Ascending aorta (tissue), 2 donors: ENCODE results near the gene BANF1. TPM values are rescaled to one million over a fixed set of nuclear protein-coding genes. Genes with fewer than 3 reads are reported as not detected.

Source experiments
- DNase-seq, 2 donors: peaks; one replicate each; pipeline ENCODE4 v3.0.0-alpha.2; 2019; ENCODE audit warnings: low spot score in 2 of 2
- H3K27ac ChIP-seq, 2 donors: fragments of 200-600 bp; sonication (generic); one replicate each; pipeline ENCODE4 v1.5.1; 2016 to 2017; ENCODE audit warnings: mild to moderate bottlenecking in 1 of 2
- H3K27me3 ChIP-seq: fragments of 200-600 bp; sonication (generic); one replicate; pipeline ENCODE4 v1.5.1; 2017
- H3K36me3 ChIP-seq, 2 donors: fragments of 200-600 bp; sonication (generic); one replicate each; pipeline ENCODE4 v1.5.1; 2016
- H3K4me1 ChIP-seq, 2 donors: fragments of 200-600 bp; sonication (generic); one replicate each; pipeline ENCODE4 v1.5.1; 2016 to 2017; ENCODE audit warnings: mild to moderate bottlenecking in 1 of 2
- H3K4me3 ChIP-seq, 2 donors: fragments of 200-600 bp; sonication (generic); one replicate each; pipeline ENCODE4 v1.5.1; 2016 to 2017; ENCODE audit warnings: mild to moderate bottlenecking in 1 of 2
- H3K9me3 ChIP-seq, 2 donors: fragments of 200-600 bp; sonication (generic); one replicate each; pipeline ENCODE4 v1.5.1; 2016
- CTCF ChIP-seq, 3 experiments: fragments of 200-600 bp in 2 of 3; fragments of 450-650 bp in 1 of 3; sonication (generic) in 2 of 3; IDR thresholded peaks; one replicate each; pipeline ENCODE4 v1.5.1; 2016 to 2019; ENCODE audit warnings: antibody characterized with exemption in 3 of 3, mild to moderate bottlenecking in 1 of 3, moderate library complexity in 1 of 3
- intact Hi-C: fragments of 100-400 bp; cut with DNase I; formaldehyde crosslinking; loops from one replicate; pipeline ENCODE4 v1.15.1; 2023
- total RNA-seq: library from RNA; depleted of rRNA; stranded (reverse); fragments of >200 nt; gene quantifications from one replicate; pipeline ENCODE4 v1.1.0, GENCODE V29; 2016

Gene BANF1
- 11.7 TPM for total RNA-seq

GRCh38 chr11:66001942-66002647 is at the start of gene BANF1, which contains the start of gene EIF1AD:
BANF1 (plus strand) TSS chr11:66002503; CDS start chr11:66003251, 748 bp downstream.
EIF1AD (minus strand) TSS chr11:66002157; CDS start chr11:66000389, 1,768 bp downstream.
- no peaks in the 10 kb centered on the region for H3K27me3 ChIP-seq
- peak within 1 kb of the TSS; percentile 89 to 98 for H3K4me3 ChIP-seq
- TF ChIP-seq CTCF (IDR thresholded peaks at IDR 0.05) = no peak
- intact Hi-C loops = loop anchor here (1.0 to 5.0 kb wide), 4 partner anchors 20 to 115 kb away; partner anchors contain the start of genes FIBP, SART1 and SF3B2
- H3K27ac ChIP-seq = peak within 1 kb of the TSS; percentile 86 to 93
- DNase-seq = peak; percentile 58 to 97
- H3K36me3 ChIP-seq = peaks cover 41 to 65% of the 10 kb centered on the region in 2 donors
- H3K4me1 ChIP-seq = peaks cover 3 to 27% of the 10 kb centered on the region in 2 donors
- no peaks in the 10 kb centered on the region for H3K9me3 ChIP-seq

- intact Hi-C loops = no loop called here
- no peak for TF ChIP-seq CTCF (IDR thresholded peaks at IDR 0.05)
- H3K9me3 ChIP-seq = no peaks in the 10 kb centered on the region
- H3K4me1 ChIP-seq = no peaks in the 10 kb centered on the region
- no peak overlapping the region for H3K27ac ChIP-seq
- H3K36me3 ChIP-seq = no peaks in the 10 kb centered on the region
- no peak for DNase-seq
- H3K27me3 ChIP-seq = no peaks in the 10 kb centered on the region
- no peak overlapping the region for H3K4me3 ChIP-seq
These were observed 48.8 kb upstream of the BANF1 start for GRCh38 chr11:65953471-65953870.

- TF ChIP-seq CTCF (IDR thresholded peaks at IDR 0.05) = no peak
- DNase-seq = no peak
- H3K4me1 ChIP-seq = no peaks in the 10 kb centered on the region
- no peaks in the 10 kb centered on the region for H3K9me3 ChIP-seq
- intact Hi-C loops = no loop called here
- H3K36me3 ChIP-seq = no peaks in the 10 kb centered on the region
- H3K27me3 ChIP-seq = no peaks in the 10 kb centered on the region
- H3K27ac ChIP-seq = no peak overlapping the region
- H3K4me3 ChIP-seq = no peak overlapping the region
These were observed 47.5 kb upstream of the BANF1 start for GRCh38 chr11:65954771-65955170.

DNA sequence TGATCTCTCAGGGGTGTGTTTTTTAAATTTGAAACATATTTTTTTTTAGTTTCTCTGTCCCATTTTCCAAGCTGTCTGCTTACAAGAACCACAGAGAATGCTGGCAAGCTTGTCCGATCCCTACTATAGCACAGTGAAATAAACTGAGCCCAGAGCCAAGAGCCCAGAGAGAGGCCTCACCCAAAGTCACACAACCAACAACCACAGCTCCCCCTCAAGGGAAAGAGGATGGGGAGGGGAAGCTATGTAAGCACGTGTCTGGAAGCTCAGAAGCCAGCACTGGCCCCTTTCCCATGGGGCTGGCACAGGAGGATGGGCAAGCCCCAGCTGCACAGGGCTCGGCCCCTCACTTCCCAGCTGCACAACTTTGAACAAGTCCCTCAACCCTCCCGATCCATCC is 44.0 kb upstream of the BANF1 start:
- intact Hi-C loops = no loop called here

DNA sequence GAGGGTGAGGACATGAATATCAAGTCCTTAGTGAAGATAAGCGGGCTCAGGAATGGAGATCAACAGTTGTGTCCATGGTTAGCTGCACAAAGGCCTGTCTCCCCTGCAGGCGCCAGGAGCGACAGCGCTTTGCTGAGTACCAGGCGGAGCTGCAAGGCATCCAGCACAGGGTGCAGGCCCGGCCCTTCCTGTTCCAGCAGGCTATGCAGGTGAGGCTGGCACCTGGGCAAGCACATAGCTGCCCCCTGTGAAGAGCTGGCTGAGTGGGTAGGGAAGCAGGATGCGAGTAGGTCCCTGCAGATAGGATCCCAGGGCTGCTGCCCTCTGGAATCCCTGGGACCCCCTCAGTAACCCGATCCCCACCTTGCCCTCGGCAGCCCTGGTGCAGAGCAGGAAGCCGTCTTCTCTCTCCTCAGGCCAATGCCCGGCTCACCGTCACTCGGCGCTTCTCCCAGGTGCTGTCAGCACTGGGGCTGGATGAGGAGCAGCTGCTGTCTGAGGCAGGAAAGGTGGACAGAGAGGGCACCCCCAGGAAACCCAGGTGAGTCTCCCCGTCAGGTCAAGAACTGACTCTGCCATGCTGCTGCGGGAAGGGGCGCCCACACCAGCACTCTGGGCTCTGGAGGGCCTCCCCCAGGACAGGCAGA is 43.4 kb upstream of the BANF1 start:
- TF ChIP-seq CTCF (IDR thresholded peaks at IDR 0.05) = no peak

More for the DNA sequence above, 44.0 kb upstream of the BANF1 start:
- Histone ChIP-seq H3K4me1 (peaks cover 11 to 16% of the 10 kb centered on the region in 2 donors), H3K4me3 (no peak overlapping the region), H3K36me3 (no peaks in the 10 kb centered on the region), H3K27me3 (no peaks in the 10 kb centered on the region), H3K27ac (no peak overlapping the region), H3K9me3 (no peaks in the 10 kb centered on the region)
- TF ChIP-seq CTCF (IDR thresholded peaks at IDR 0.05) = no peak
- DNase-seq = no peak

More for the DNA sequence above, 43.4 kb upstream of the BANF1 start:
- H3K36me3 ChIP-seq = peaks cover 0 to 2% of the 10 kb centered on the region in 2 donors
- no peak overlapping the region for H3K27ac ChIP-seq
- intact Hi-C loops = no loop called here
- H3K27me3 ChIP-seq = no peaks in the 10 kb centered on the region
- H3K4me1 ChIP-seq = peaks cover 15 to 22% of the 10 kb centered on the region in 2 donors
- no peaks in the 10 kb centered on the region for H3K9me3 ChIP-seq
- H3K4me3 ChIP-seq = no peak overlapping the region
- DNase-seq = no peak
